Fibroblast of pulmonary artery (primary cell): Measurements from ENCODE around the gene CDK8.

Experiments
- DNase-seq: peaks from one replicate; pipeline ENCODE4 v3.0.0-alpha.2; 2010; ENCODE audit warnings: low read depth
- H3K4me3 ChIP-seq: replicated peaks from 2 replicates; pipeline ENCODE4 v1.5.1; 2011; ENCODE audit warnings: low read depth, mild to moderate bottlenecking, control low read depth, low read length, moderate library complexity
- CTCF ChIP-seq: IDR thresholded peaks from 2 replicates; pipeline ENCODE4 v1.5.1; 2011; ENCODE audit warnings: mild to moderate bottlenecking, control low read depth, low read length, inconsistent platforms; ENCODE audit errors: missing control alignments

Gene CDK8

GRCh38 chr13:26221399-26221720 lies 32.6 kb upstream of the CDK8 start:
- peak overlapping the region; percentile 89 for H3K4me3 ChIP-seq
- no peak for DNase-seq
- no peak for TF ChIP-seq CTCF

- peak; percentile 99 for DNase-seq
- no peak for TF ChIP-seq CTCF
- peak within 1 kb of the TSS; percentile 89 for H3K4me3 ChIP-seq
Observed at GRCh38 chr13:26221721-26222519, 32.0 kb upstream of the CDK8 start, which contains the start of gene RNF6. RNF6 (minus strand) TSS chr13:26222314; CDS start chr13:26219649, 2,665 bp downstream.

- DNase-seq: no peak
- peak overlapping the region; percentile 89 for H3K4me3 ChIP-seq
Observed at GRCh38 chr13:26222520-26223046, 31.3 kb upstream of the CDK8 start.

GRCh38 chr13:26225896-26226617 lies 27.9 kb upstream of the CDK8 start:
- TF ChIP-seq CTCF: no peak
- no peak overlapping the region for H3K4me3 ChIP-seq
- DNase-seq: no peak

More at GRCh38 chr13:26222520-26223046, 31.3 kb upstream of the CDK8 start:
- TF ChIP-seq CTCF: no peak

GRCh38 chr13:26227166-26227971 lies 26.6 kb upstream of the CDK8 start:
- TF ChIP-seq CTCF: no peak
- DNase-seq: no peak
- H3K4me3 ChIP-seq: no peak overlapping the region

GRCh38 chr13:26228096-26228495 lies 25.8 kb upstream of the CDK8 start:
- no peak for DNase-seq
- TF ChIP-seq CTCF: no peak
- no peak overlapping the region for H3K4me3 ChIP-seq
